Fibroblast of villous mesenchyme (primary cell): ENCODE data around the gene SHISAL1. TPM values are rescaled to one million over a fixed set of nuclear protein-coding genes. Genes with fewer than 3 reads are reported as not detected.

Experiments used
- DNase-seq: peaks from one replicate; pipeline ENCODE4 v3.0.0-alpha.2; 2010; ENCODE audit warnings: low read depth
- H3K4me3 ChIP-seq: 2 replicates; pipeline ENCODE4 v1.5.1; 2011; ENCODE audit warnings: low read depth, mild to moderate bottlenecking, low read length
- total RNA-seq: library from RNA; depleted of rRNA; stranded (reverse); fragments of >200 nt; gene quantifications from 2 replicates; pipeline ENCODE4 v1.2.3, GENCODE V29; 2012
- TF ChIP-seq, protein P1 (sequence below): IDR thresholded peaks from 2 replicates; pipeline ENCODE4 v1.5.1; 2012; ENCODE audit warnings: low read depth, mild to moderate bottlenecking, low read length; ENCODE audit not compliant: insufficient read depth

The SHISAL1 gene
- total RNA-seq, 1 donor: 3.0 TPM

DNA sequence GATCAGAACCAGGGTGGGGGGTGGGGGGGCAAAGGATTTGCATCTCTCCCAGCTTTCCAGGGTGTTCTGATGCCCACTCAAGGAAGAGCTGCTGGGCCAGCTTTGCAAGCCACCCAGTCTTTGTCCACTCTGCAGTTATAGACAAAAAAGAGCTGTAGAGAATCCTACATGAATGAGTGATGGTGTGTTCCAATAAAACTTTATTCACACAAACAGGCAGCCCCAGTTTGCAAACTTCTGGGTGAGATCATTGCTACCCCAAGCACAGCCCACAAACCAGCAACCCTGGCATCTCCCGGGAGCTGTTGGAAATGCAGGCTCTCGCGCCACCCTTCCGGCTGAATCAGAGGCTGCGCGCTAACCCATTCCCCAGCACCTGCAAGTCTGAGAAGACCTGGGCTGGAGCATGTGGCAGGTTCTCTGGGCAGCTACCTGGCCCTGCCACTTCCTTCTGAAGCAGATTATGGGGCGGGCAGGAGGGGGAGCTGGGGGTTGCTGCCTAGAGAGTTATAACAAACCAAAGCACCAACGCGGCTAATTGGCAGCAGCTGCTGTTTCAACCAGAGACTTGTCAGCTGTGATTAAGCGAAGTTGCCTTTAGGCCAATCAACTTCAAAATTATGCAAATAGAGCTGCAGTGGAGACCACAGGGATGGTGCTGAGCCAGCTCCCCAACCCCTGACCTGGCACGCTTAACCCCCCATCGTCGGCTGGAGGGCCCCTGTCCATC is 3.8 kb upstream of the SHISAL1 start:
- DNase-seq: no peak
- no peak overlapping the region for H3K4me3 ChIP-seq
- TF ChIP-seq, protein P1, sequence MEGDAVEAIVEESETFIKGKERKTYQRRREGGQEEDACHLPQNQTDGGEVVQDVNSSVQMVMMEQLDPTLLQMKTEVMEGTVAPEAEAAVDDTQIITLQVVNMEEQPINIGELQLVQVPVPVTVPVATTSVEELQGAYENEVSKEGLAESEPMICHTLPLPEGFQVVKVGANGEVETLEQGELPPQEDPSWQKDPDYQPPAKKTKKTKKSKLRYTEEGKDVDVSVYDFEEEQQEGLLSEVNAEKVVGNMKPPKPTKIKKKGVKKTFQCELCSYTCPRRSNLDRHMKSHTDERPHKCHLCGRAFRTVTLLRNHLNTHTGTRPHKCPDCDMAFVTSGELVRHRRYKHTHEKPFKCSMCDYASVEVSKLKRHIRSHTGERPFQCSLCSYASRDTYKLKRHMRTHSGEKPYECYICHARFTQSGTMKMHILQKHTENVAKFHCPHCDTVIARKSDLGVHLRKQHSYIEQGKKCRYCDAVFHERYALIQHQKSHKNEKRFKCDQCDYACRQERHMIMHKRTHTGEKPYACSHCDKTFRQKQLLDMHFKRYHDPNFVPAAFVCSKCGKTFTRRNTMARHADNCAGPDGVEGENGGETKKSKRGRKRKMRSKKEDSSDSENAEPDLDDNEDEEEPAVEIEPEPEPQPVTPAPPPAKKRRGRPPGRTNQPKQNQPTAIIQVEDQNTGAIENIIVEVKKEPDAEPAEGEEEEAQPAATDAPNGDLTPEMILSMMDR: no peak

DNA sequence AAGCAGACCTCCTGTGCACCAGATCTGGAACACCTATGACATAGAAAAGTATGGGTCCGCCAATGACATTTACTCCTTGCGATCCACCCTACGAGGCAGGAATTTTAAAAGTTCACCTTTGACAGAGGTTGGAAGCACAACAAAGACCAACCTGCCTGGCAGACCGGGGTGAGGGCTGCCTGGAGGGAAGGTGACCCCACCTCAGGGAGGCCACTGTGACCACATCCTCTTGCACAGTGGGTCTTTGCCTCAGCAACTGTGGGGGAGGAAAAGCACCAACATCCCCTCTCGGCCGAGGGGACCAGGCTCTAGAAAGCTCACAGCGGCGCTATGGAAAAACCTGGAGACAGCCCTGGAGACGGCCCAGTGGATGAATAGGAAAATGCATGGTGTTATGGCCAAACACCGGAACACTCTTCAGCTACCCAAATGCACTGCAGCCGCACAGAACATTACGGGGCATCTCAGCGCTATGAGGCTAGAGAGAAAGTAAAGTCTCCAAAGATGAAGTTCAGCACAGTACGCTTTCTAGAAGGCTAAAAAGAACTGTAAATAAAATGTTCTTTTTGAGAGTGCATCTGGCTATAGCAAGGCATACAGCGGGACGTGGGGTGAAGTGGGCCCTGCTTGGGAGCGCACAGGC is 1.8 kb upstream of the SHISAL1 start:
- no peak for DNase-seq
- TF ChIP-seq, protein P1: no peak

DNA sequence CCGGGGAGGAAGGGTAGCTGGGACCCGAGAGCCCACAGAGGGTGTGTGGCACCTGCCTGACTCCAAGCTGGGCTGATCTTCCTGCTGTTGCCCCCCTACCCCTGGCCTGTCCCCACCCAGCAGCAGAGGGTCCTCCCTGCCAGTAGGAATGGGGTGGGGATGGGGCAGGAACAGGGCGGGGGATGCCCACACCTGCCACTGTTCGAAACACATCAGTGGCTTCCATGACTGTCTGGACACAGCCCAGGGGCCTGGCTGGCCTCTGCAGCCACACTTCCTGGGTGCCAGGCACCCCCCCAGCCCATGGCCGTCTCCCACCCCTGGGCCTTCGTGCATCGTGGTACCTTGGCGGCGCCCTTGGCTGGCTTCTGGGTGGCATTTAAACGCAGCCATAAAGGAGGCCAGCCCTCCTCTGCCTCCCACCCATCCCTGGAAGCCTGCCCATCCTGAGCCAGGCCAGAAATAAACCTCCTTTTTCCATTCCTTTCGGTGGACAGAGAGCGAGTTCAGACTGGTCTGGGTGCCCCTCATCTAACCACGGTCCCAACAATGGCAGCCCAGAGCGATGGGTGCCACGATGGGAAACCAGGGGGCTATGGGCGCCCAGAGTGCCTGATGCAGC is 745 bp upstream of the SHISAL1 start:
- no peak for DNase-seq
- no peak overlapping the region for H3K4me3 ChIP-seq
- TF ChIP-seq, protein P1: no peak

More for the DNA sequence above, 1.8 kb upstream of the SHISAL1 start:
- H3K4me3 ChIP-seq: no peak overlapping the region

DNA sequence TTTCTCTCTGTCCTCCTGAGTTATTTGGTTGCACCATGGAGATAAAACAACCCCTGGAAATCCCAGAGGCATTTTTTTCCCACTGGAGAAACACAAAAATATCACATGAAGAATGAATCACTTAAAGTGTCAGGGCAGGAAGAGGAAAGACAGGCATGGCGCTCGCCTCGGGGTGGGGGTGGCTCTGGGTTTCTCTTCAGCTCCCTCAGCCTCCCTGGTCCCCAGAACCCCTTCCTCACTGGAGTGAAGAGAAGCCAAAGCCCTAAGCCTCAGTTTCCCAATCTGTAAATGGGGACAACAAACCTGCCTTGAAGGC is 938 bp downstream of the SHISAL1 start:
- H3K4me3 ChIP-seq: no peak overlapping the region
- peak; percentile 89 for DNase-seq
- TF ChIP-seq, protein P1: no peak

DNA sequence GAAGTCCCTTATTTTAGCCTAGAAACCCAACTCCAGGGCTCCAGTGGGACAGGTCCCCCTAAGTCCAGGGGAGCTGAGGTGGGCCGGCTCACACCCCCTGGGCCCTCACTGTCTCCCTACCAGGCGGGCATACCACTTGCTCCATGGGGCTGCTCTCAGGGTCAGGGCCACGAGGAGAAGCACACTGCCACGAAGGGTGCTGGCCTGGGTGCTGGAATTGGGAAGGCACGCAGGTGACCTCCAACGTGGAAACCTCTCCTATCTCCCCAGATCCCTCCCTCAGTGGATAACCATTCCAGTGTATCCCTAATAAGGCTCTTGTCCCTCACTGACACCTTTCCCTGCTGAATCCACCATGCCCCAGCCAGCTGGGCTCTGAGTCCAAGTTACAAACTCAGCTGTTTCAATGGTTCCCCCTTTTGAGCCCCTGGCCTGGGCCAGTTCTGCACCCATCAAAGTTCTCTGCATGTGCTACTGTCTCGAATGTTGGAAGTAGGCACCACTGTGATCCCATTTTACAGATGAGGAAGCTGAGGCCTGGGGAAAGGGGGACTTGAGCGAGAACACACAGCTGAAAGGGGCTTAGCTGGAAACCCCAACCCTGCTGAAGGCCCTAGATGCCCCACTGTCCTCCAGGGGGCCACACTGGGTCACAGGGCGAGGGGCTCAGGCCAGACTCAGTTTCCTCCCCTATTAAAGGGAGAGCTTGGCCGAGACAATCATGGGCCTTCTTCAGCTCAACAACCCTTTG is 1.5 kb downstream of the SHISAL1 start:
- DNase-seq: no peak
- TF ChIP-seq, protein P1: no peak
- H3K4me3 ChIP-seq: no peak overlapping the region

DNA sequence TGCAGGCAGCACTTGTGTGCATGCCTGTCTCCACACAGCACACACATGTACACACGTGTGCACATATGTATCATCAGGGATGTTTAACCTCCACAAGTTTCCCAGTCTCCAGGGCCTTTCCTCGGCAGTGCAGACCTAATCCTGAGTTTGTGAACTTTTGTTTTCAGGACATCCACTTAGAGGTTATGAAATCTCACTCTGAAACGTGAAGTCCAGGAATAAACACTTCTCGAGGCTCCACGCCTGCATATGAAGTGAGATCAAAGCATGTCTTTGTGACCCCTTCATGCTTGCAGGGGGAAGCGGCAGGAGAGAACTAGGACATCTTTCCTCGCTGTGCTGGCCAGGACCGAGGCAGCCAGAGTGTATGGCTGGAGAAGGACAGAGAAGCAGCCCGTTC is 3.1 kb downstream of the SHISAL1 start:
- no peak overlapping the region for H3K4me3 ChIP-seq
- peak; percentile 74 for DNase-seq
- TF ChIP-seq, protein P1: no peak
